Pancreas (tissue), 10 donors: ENCODE results near the gene TSHZ2. TPM values are rescaled to one million over a fixed set of nuclear protein-coding genes. Genes with fewer than 3 reads are reported as not detected.

Experiments used
- ATAC-seq, 4 donors: fragments of 200-7000 bp; cut with Tn5 transposase; one replicate each; pipeline versions ENCODE4 v1.8.0 to v1.9.1; 2020; ENCODE audit warnings: mild to moderate bottlenecking in 4 of 4, moderate library complexity in 4 of 4
- DNase-seq, 6 donors: peaks; one replicate each; pipeline ENCODE4 v3.0.0-alpha.2; 2020
- FAIRE-seq: peaks from 2 replicates; lab custom pipeline; 2012; peaks lifted over from hg19 to GRCh38; lab: Jason Lieb, UNC
- H3K27ac ChIP-seq, 4 donors: fragments of 200-600 bp; sonication (generic); 1 replicate in 3 of 4; 2 replicates in 1 of 4; pipeline versions ENCODE4 v1.5.0 to v1.8.0; 2020
- H3K27me3 ChIP-seq, 4 donors: fragments of 200-600 bp; one replicate each; pipeline ENCODE4 v1.8.0; 2021
- H3K36me3 ChIP-seq, 3 donors: fragments of 200-600 bp; sonication (generic) in 1 of 3; one replicate each; pipeline versions ENCODE4 v1.5.0 to v1.8.0; 2020 to 2021
- H3K4me1 ChIP-seq, 3 donors: fragments of 200-600 bp; one replicate each; pipeline ENCODE4 v1.8.0; 2021
- H3K4me3 ChIP-seq, 4 donors: fragments of 200-600 bp; sonication (generic) in 2 of 4; one replicate each; pipeline versions ENCODE4 v1.5.0 to v1.8.0; 2020 to 2021
- H3K9me3 ChIP-seq, 4 donors: fragments of 200-600 bp; one replicate each; pipeline ENCODE4 v1.8.0; 2021
- CTCF ChIP-seq, 4 donors: fragments of 200-600 bp; sonication (generic) in 3 of 4; IDR thresholded peaks; one replicate each; pipeline versions ENCODE4 v1.5.0 to v1.8.0; 2021; ENCODE audit warnings: antibody characterized with exemption in 4 of 4
- WGBS, 2 donors: extraction: QIAGEN DNeasy Blood & Tissue Kit; methylation state at CpG; one replicate each; pipeline ENCODE4 v1.1.7; 2013; 5-methylcytosine and 5-hydroxymethylcytosine counted together
- intact Hi-C, 3 donors: fragments of 100-400 bp; cut with DNase I; formaldehyde crosslinking; loops; one replicate each; pipeline versions ENCODE4 v1.11.1 to v1.14.2; 2022
- polyA plus RNA-seq, 2 donors: library from polyadenylated mRNA; stranded (reverse); fragments of 200-250 nt; gene quantifications; one replicate each; pipeline ENCODE4 v1.2.3, GENCODE V29; 2013
- total RNA-seq, 6 donors: library from RNA; stranded (reverse); fragmentation: NEBNext Ultra II Directional in 4 of 6; extraction: Animal tissue kit (Norgen Biotek cat#: 25700) in 4 of 6; gene quantifications; one replicate each; pipeline versions ENCODE4 v1.2.1 to v1.2.4, GENCODE V29; 2021 to 2023
- donor health status: healthy with polysubstance abuse.
- donor health status: DM: no; HTN: no; CAD: no; lungs with moderate emphysema.
- donor health status: DM: no; HTN: no; CAD: no.
- donor health status: control.
- donor health status: control.
- donor health status: Bipolar disorder and iron deficiency.
- donor health status: DM: yes; HTN: yes; CAD: no.
- donor health status: DM: no; HTN: no; CAD: no.
- donor health status: DM: no; HTN: no; CAD: no.
- donor health status: DM: yes; HTN: yes; CAD: no.

TSHZ2 gene
- total and polyA plus RNA-seq, 8 donors = 2.2 to 23.5 (median 4.5) TPM

- no peak for ATAC-seq
- FAIRE-seq = no peak
- 62 to 74% methylated on average over 3 of the region's 3 CpGs for whole genome bisulfite sequencing, 2 donors
- Histone ChIP-seq H3K27me3 (no peaks in the 10 kb centered on the region), H3K27ac (no peak overlapping the region), H3K4me3 (no peak overlapping the region), H3K9me3 (no peaks in the 10 kb centered on the region), H3K36me3 (no peaks in the 10 kb centered on the region), H3K4me1 (no peaks in the 10 kb centered on the region)
- no peak for TF ChIP-seq CTCF (IDR thresholded peaks at IDR 0.05)
- DNase-seq = no peak
- intact Hi-C loops = no loop called here
These were observed 288.0 kb downstream of the TSHZ2 start for GRCh38 chr20:53260168-53260567.

DNA sequence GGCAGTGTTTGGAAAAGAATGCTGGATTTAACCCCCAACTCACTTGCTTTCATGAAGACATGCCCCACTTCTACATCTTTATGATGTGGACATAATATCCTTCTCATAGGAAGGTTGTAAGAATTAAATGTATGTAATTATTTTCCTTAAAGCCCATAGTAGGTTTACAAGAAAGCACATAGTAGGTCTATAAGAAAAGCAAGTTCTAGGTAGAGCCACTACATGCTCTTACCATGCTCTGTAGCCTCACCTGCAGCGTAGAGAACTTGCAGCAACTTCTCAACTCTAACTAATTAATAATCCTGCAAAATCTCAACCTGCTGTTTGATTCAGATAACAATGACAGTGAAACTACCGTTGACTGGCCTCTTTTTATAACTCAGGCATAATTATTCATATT, 288.4 kb downstream of the TSHZ2 start:
- Histone ChIP-seq H3K9me3 (no peaks in the 10 kb centered on the region), H3K27ac (no peak overlapping the region), H3K4me3 (no peak overlapping the region), H3K36me3 (no peaks in the 10 kb centered on the region), H3K4me1 (no peaks in the 10 kb centered on the region), H3K27me3 (no peaks in the 10 kb centered on the region)
- TF ChIP-seq CTCF (IDR thresholded peaks at IDR 0.05) = no peak
- DNase-seq = no peak
- FAIRE-seq = no peak
- ATAC-seq = no peak
- WGBS, 2 donors = 55 to 64% methylated on average over 2 of the region's 2 CpGs
- intact Hi-C loops = no loop called here

DNA sequence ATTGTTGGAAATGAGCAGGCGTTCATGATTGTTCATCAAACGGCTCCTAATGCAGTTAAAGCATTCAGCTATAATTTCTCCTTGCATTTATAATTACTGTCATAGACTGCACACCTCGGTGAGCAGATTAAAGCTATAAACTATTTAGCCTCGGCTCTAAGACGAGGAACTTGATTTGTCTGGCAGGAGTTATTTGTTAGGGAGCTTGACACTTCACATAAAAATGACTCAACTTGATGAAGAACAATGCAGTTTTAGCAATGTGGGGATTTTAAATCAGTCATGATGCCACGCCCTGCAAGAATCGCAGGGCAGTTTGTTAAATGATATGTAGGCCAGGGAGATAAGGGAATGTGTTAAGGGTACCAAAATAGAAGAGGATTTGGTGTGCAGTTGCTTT, 290.2 kb downstream of the TSHZ2 start:
- no peaks in the 10 kb centered on the region for H3K36me3 ChIP-seq
- intact Hi-C loops = no loop called here
- ATAC-seq = no peak

DNA sequence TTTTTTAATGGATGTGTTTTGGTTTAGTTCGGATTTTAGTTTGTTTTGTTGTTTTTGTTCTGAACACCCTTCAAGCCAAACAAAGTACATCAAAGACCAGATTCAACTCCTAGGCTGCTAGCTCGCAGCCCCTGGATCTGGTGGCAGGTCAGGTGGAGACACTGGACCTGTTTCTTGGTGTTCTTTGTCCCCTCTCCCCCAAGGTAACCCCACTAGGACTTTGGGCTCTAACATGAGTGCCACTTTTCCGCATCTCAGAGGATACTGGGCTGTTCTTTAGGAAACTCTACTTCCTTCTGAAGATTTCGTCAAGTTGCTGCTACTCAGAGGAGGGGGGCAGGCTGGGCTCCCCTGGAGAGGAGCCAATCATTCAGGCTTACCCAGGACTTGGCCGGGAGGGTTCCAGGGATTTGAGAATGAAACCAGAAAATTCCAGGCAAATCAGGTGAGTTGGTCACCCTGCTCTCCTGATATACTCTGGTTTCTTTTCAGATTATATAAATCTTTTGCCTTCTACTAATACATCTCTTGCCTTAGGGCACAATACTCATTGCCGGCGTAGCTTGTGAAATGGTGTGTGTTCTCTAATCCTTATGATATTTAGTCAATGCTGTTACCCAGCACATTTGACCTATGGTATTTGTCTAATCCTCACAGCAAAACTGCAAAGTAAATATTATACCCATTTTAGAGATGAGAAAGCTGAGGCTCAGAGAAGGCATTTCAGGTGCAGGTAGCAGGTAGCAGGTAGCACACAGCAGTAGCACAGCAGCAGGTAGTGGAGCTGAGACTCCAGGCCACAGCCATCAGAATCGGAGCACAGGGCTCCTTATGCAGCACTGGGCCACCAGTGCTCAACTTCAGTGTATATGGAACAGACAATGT, 291.6 kb downstream of the TSHZ2 start:
- no peak overlapping the region for H3K4me3 ChIP-seq
- no peaks in the 10 kb centered on the region for H3K27me3 ChIP-seq
- WGBS, 2 donors = 85 to 86% methylated on average over 8 of the region's 8 CpGs
- H3K27ac ChIP-seq = no peak overlapping the region
- FAIRE-seq = no peak
- intact Hi-C loops = no loop called here
- H3K36me3 ChIP-seq = no peaks in the 10 kb centered on the region
- H3K9me3 ChIP-seq = no peaks in the 10 kb centered on the region
- no peak for DNase-seq
- no peak for TF ChIP-seq CTCF (IDR thresholded peaks at IDR 0.05)
- no peaks in the 10 kb centered on the region for H3K4me1 ChIP-seq
- no peak for ATAC-seq

More for the DNA sequence above, 290.2 kb downstream of the TSHZ2 start:
- Histone ChIP-seq H3K27ac (no peak overlapping the region), H3K27me3 (no peaks in the 10 kb centered on the region), H3K9me3 (no peaks in the 10 kb centered on the region), H3K4me3 (no peak overlapping the region), H3K4me1 (no peaks in the 10 kb centered on the region)
- WGBS, 2 donors = 48 to 54% methylated on average over 7 of the region's 7 CpGs
- FAIRE-seq (no peak), DNase-seq (no peak)
- TF ChIP-seq CTCF (IDR thresholded peaks at IDR 0.05) = no peak

DNA sequence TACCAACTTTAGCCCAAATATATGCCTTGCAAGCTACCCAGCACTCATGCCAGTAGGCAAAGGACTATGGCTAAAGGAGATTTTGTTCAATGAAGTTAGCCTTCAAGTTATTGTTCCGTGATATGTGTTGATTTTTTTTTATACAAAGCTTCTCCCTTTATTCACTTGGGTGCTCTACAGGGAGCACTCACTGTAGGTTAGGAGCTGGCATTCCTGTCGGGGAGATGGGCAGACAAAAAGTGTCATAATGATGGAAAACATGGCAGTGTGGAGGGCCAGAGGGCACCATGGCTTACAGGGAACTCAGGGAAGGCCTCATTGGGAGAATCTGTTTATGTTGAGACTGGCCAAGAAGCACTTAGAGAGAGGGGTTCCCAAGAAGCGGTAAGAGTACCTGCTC, 292.4 kb downstream of the TSHZ2 start:
- FAIRE-seq (no peak), ATAC-seq (no peak), DNase-seq (no peak)
- Histone ChIP-seq H3K27ac (no peak overlapping the region), H3K9me3 (no peaks in the 10 kb centered on the region), H3K4me3 (no peak overlapping the region), H3K27me3 (no peaks in the 10 kb centered on the region), H3K36me3 (no peaks in the 10 kb centered on the region), H3K4me1 (no peaks in the 10 kb centered on the region)
- 78 to 81% methylated on average over 3 of the region's 3 CpGs for whole genome bisulfite sequencing, 2 donors
- intact Hi-C loops = no loop called here
- no peak for TF ChIP-seq CTCF (IDR thresholded peaks at IDR 0.05)
